Testis (tissue), 2 donors: ENCODE data around the gene CACNA2D4.

Source experiments
- CTCF ChIP-seq, 3 experiments: fragments of 450-650 bp in 2 of 3; fragments of 200-600 bp in 1 of 3; sonication (generic) in 1 of 3; IDR thresholded peaks; one replicate each; pipeline ENCODE4 v1.5.1; 2016 to 2019; ENCODE audit warnings: antibody characterized with exemption in 3 of 3, mild to moderate bottlenecking in 2 of 3, moderate library complexity in 1 of 3
- POLR2A ChIP-seq: fragments of 450-650 bp; IDR thresholded peaks from one replicate; pipeline ENCODE4 v1.6.1; 2017; ENCODE audit warnings: antibody characterized with exemption, mild to moderate bottlenecking, moderate library complexity

GRCh38 chr12:1795221-1795784 lies 123.1 kb downstream of the CACNA2D4 start:
- TF ChIP-seq CTCF (IDR thresholded peaks at IDR 0.05) (no peak), POLR2A (no peak)
